Regular cardiac myocyte (primary cell): Measurements from ENCODE around the gene PAQR4. TPM values are rescaled to one million over a fixed set of nuclear protein-coding genes. Genes with fewer than 3 reads are reported as not detected.

Source experiments
- total RNA-seq: library from RNA; depleted of rRNA; stranded (reverse); fragments of >200 nt; gene quantifications from 2 replicates; pipeline ENCODE4 v1.2.3, GENCODE V29; 2014

Gene PAQR4
- total RNA-seq = 1.7 and 8.1 TPM in 2 replicates

DNA sequence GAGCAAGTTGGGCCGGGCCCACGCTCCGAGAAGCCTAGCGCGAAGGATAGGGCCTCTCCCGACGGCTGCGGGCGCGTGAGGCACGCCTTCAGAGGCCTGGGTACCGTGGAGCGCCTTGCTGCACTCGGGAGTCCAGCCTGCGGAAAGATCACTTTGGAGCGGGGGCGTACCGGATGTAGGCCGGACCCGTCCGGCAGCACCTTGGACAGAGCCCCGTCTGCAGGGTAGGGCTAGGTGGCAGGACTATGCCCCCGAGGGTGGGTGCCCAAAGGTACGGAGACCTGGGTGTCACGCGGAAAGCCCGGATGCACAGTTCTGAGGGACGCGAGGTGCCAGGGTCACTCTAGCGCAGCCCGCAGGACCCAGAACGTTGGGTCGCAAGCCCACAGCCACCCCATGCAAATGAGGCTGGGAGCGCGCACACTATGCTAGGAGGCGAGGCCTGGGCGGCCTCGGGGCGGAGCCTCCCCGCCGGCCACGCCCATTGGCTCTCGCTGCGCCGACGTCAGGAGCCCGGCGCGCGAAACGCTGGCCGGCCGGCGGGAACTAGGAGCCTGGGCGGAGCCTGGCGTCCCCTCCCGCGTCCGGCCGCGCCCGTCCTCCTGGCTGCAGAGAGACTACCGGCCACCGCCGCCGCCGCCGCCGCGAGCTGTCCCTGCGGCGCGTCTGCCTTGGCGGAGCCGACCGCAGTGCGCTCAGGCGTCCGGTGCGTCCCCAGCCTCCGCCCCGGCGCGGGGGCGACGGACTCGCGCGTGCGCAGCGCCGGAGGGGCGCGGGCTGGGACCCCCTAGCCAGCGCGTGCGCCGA is at the start of gene PAQR4:
Gene PAQR4 (plus strand): TSS at position 611 of the 807 bp plus-strand sequence. CDS start 327 bp downstream, outside the sequence.

DNA sequence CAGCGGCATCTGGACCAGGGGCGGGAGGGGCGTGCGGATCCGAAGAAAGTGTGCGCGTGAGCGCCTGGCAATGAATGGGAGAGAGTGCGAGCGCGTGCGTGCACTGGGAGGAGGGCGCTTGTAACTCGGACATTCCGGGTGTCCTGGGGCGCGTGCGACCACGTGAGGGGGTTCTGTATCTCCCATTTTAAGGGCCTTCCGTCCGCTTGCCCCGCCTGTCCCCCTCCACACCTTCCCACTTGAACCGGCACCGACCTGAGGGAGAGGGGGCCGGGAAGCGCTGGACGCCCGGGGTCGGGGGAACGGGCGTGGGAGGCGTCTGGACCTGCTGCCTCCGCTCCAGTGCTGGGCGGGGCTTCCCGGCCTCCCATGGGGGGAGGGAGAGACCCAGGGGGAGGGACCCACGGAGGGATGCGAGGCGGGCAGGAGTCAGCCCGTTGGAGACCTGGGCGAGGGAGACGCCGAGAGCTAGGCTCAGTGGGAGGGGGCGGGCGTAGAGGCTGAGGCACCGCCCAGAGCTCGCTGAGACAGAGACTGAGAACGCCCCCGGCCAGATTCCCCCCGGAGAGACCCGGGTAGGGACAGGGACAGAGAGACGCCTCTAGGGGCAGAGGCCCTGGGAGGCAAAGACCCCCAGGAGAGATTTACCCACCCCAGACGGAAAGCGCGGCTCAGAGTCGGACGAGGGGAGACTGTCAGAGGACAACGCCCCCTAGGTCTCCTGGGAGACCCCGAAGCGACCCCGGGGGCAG is 5.2 kb upstream of the PAQR4 start, which contains the start of gene KREMEN2:
Gene KREMEN2 (plus strand): TSS at position 553 of the 752 bp plus-strand sequence. CDS start 246 bp downstream, outside the sequence.

DNA sequence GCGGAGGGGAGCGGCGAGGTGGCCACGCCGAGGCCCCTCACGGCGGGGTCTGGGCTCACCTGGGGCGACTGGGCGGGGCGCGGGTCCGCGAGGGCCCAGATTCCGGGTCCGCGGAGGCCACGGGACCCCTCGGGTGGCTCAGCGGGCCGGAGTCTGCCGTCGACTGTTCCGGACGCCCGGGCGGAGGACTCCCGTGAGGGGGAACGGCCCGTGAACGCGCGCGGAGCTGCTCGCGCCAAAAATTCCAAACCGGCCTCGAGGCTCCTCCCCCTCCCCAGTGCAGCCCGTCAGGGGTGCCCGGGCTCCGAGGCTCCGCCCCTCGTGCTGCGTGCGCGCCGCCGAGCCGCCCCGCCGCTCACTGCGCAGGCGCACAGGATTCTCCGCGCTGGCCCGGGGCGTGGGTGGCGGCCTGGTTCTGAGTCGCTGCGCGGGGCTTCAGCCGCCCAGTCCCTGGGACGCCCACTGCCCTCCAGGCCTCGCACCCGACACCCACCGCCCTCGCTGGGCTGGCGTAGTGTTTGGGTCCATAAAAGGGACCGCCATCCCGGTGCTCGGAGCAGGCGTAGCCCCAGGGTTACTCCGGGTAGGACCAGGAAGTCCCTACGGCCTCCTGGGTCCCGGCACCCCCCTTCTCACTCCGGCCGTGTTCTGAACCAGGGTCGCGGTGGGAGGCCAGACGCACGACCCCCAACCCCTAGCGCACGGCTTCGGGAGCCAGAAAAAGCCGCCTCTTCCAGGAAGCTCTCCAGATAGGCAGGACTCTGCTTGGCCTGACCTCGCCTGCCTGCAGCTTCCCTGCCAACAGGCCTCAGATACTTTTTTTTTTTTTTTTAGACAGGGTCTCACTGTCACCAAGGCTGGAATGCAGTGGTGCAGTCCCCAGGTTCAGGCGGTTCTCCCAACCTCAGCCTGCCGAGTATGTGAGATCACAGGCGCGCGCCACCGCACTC is 11.4 kb downstream of the PAQR4 start, which contains the start of gene PKMYT1:
Gene PKMYT1 (minus strand): TSS at position 220 of the 950 bp plus-strand sequence. CDS start 789 bp downstream, outside the sequence.

DNA sequence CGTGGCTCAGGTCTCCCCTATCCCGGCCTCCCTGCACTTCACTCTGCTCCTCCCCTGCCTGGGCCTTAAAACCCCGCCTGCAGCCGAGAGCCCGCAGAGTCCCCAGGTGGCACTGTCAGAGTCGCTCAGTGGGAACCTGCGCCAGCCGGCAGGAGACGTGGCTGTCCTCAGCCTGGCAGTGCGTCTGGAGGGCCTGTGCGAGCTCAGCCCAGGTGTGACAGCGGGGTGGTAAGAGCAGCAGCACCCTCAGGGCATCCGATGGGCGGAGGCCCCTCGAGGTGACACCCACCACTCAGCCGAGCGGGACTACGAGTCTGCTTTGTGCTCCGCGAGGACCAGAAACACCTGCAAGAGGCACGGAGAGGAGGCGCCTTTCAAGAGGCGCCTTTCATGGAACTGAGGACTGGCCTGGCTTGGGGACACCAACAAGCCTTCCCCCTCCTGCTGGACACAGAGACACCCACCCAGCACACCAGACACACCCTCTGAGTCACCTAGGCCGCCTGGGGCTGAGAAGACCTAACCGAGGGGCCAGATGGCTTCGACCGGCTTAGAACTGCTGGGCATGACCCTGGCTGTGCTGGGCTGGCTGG is 43.8 kb downstream of the PAQR4 start, which contains the start of gene CLDN9:
Gene CLDN9 (plus strand): TSS at position 96 of the 593 bp plus-strand sequence. CDS start 440 bp downstream, at position 536.

DNA sequence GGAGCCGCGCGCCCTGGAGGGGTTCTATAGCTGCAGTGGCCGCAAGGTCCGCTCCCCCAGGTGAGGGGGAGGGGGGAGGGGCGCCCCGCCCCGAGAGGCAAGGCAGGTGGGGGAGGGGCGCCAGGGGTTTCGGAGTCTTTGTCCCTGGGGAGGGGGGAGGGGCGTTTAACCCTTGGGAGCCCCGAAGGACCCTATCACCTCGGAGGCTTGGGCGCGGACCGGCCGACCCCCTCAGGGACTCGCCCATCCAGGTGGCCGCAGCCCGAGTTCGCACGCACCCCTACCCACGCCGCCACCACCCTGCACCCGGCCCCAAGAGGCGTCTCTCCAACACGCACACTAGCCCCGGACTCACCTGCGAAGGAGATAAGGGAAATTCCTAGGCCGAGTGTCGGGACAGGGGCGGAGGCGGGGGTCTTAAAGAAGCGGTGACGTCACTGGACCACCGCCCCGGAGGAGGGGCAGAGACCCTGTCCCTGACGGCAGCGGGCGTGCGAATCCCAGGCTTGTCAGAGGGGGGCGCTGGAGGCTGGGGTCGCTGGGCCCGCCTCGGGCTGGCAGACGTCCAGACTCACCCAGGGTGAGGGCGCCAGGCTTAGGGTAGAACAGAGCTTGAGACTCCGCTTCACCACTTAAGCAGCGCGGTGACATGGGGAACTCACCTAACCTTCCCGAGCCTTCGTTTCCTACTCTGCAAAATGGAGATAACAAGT is 48.8 kb downstream of the PAQR4 start, which contains the start of gene CLDN6:
Gene CLDN6 (minus strand): TSS at position 390 of the 713 bp plus-strand sequence. CDS start 2,162 bp downstream, outside the sequence.

DNA sequence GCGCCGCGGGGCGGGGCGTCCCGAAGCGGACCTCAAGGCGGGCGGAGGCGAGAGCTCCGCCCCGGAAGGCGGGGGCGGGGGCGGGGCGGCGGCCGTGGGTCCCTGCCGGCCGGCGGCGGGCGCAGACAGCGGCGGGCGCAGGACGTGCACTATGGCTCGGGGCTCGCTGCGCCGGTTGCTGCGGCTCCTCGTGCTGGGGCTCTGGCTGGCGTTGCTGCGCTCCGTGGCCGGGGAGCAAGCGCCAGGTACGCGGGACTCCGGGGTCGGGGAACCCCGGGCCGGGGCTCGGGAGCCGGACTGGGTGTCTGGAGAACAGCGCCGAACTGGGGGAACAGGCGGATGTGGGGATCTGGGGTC is 51.1 kb downstream of the PAQR4 start, which contains the start of gene TNFRSF12A:
Gene TNFRSF12A (plus strand): TSS at position 122 of the 357 bp plus-strand sequence. CDS start 30 bp downstream, at position 152.

Other genes with a start within 250 kb of the PAQR4 start
- gene PRSS27, start 249.1 kb upstream of the PAQR4 start, total RNA-seq = 0.19 and 0.56 TPM in 2 replicates
- gene SRRM2, start 216.7 kb upstream of the PAQR4 start, total RNA-seq = 38.5 and 43.7 TPM in 2 replicates
- gene ELOB, start 192.1 kb upstream of the PAQR4 start, total RNA-seq = 323 and 366 TPM in 2 replicates
- gene PRSS33, start 181.8 kb upstream of the PAQR4 start, total RNA-seq = not detected in 2 replicates
- gene PRSS41, start 170.9 kb upstream of the PAQR4 start, total RNA-seq = not detected in 2 replicates
- gene PRSS21, start 152.1 kb upstream of the PAQR4 start, total RNA-seq = 1.7 TPM in 2 replicates
- gene ZG16B, start 139.0 kb upstream of the PAQR4 start, total RNA-seq = 2.5 and 3.8 TPM in 2 replicates
- gene PRSS22, start 111.2 kb upstream of the PAQR4 start, total RNA-seq = under 0.01 TPM in 1 of 2 replicates, not detected in the other
- gene FLYWCH2, start 86.1 kb upstream of the PAQR4 start, total RNA-seq = 45.1 and 91.6 TPM in 2 replicates
- 38.3 and 41.2 TPM in 2 replicates for gene FLYWCH1, start 57.4 kb upstream of the PAQR4 start, total RNA-seq
- gene KREMEN2, start 5.1 kb upstream of the PAQR4 start, total RNA-seq = under 0.01 TPM in 1 of 2 replicates, not detected in the other
- 0.56 and 12.8 TPM in 2 replicates for gene PKMYT1, start 11.1 kb downstream of the PAQR4 start, total RNA-seq
- not detected in 2 replicates for gene CLDN9, start 43.6 kb downstream of the PAQR4 start, total RNA-seq
- gene CLDN6, start 48.8 kb downstream of the PAQR4 start, total RNA-seq = 0.19 TPM in 1 of 2 replicates, not detected in the other
- 258 and 401 TPM in 2 replicates for gene TNFRSF12A, start 51.0 kb downstream of the PAQR4 start, total RNA-seq
- 7.1 and 10.4 TPM in 2 replicates for gene HCFC1R1, start 54.6 kb downstream of the PAQR4 start, total RNA-seq
- 18.0 and 30.1 TPM in 2 replicates for gene THOC6, start 54.7 kb downstream of the PAQR4 start, total RNA-seq
- 0.38 and 0.56 TPM in 2 replicates for gene BICDL2, start 67.6 kb downstream of the PAQR4 start, total RNA-seq
- under 0.01 TPM in 1 of 2 replicates, not detected in the other for gene MMP25, start 77.2 kb downstream of the PAQR4 start, total RNA-seq
- gene IL32, start 96.3 kb downstream of the PAQR4 start, total RNA-seq = 7.1 and 32.4 TPM in 2 replicates
- not detected in 2 replicates for gene ZSCAN10, start 129.9 kb downstream of the PAQR4 start, total RNA-seq
- gene ZNF205, start 143.2 kb downstream of the PAQR4 start, total RNA-seq = 12.5 and 13.8 TPM in 2 replicates
- gene ZNF213, start 165.7 kb downstream of the PAQR4 start, total RNA-seq = 5.1 and 5.9 TPM in 2 replicates
- gene OR1F1, start 218.9 kb downstream of the PAQR4 start, total RNA-seq = not detected in 2 replicates